ENCODE results near the gene FGD4. TPM values are rescaled to one million over a fixed set of nuclear protein-coding genes. Genes with fewer than 3 reads are reported as not detected.
"Not testable (repeated sequence)": the region's sequence is repeated elsewhere in the genome, so short reads cannot be mapped to it uniquely, and the experiment has no call there.

The FGD4 gene
- total RNA-seq, 1 donor from 2014 or later: 26.1 TPM

DNA sequence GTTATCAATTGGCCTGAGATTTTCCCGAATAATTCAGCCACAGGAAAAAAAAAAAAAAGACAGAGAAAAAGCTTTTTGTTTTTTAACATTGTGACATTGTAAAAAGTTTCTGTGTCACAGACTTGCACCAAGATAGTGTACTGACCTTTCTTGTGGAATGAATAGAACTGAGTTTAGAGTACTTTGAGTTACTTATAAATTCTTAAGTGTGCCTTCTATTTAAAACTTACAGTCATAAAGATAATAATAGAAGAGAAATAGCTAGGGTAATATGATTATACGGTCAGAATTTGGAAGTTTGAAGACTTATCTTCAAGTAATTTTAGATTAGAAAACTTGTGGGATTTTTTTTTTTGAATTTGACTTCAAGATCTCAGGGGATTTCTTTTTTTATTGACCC lies 88.8 kb downstream of the FGD4 start:
- DNase-seq (ENCODE audit: extremely low read depth, low read depth, low spot score): no peak

DNA sequence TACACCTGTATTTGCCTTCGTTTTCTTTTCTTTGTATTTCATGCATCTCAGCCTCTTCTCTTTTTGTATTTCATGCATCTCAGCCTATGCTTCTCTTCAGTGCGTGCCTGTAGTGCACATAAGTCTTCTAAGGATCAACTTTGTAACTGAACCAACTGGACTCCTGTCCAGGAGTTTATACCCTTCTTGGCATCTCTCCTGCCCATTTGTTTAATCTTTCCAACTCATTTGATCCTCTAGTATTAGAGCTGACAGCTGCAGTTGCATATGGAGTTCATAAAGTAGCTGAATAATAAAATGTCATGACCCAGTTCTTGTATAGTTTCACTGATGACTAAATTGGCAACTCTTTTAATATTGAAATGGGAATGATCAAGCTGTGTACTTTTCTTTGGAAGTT lies 89.7 kb downstream of the FGD4 start:
- no peak for DNase-seq (ENCODE audit: extremely low read depth, low read depth, low spot score)

DNA sequence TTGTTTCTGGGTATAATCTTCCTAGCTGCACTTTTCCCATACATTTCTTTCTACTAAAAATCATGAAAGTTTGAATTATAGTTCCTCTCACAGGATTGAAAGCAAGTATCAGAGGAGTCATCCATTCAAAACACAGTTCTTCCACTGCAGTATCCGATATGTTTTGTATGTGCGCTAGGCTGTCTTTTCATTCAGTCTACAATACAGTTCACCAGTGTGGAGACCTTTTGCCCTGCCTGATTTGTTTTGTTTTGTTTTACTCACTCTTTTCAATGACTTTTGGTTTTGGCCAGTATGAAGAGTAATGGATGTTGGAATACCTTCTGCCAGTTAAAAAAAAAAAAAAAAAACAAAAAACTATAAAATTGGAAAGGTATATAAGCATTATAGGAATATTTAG lies 91.4 kb downstream of the FGD4 start:
- no peak for DNase-seq (ENCODE audit: extremely low read depth, low read depth, low spot score)

DNA sequence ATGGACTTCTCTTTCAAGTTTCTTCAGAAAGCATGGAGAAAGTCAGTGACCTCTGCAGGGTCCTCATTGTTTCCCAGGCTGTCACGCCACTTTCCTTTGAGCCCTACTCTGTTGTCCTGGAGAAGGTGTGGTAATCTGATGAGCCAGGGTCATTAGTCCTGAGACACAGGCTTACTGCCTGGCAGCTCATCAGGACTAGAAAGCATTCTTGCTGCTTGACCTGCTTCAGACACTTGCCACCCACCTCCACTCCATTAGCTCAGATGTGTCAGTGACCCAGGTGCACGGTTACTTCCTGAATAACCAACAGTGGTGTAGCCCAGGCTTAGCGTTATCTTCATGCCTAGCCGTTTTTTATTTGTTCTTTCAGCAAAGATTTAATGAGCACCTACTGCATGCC lies 93.9 kb downstream of the FGD4 start:
- no peak for DNase-seq (ENCODE audit: extremely low read depth, low read depth, low spot score)

DNA sequence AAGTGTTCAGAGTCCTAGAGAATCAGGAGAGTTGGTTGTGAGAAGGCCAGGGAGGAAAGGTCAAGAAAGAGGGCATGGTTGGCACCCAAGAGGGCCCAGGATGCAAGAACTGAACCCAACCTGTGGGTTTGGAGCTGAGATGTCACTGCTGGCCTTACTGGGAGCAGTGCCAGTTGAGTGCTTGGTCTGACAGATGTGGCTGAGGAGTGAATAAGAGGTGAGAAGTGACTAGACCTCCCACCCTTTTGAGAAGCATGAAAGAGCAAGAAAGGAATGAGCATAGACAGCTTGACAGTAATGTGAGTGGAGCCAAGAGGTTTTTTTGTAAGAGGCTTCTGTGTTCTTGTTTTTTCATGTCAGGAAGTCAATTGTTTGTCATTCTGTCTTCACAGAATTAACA lies 95.3 kb downstream of the FGD4 start:
- no peak for DNase-seq (ENCODE audit: extremely low read depth, low read depth, low spot score)

DNA sequence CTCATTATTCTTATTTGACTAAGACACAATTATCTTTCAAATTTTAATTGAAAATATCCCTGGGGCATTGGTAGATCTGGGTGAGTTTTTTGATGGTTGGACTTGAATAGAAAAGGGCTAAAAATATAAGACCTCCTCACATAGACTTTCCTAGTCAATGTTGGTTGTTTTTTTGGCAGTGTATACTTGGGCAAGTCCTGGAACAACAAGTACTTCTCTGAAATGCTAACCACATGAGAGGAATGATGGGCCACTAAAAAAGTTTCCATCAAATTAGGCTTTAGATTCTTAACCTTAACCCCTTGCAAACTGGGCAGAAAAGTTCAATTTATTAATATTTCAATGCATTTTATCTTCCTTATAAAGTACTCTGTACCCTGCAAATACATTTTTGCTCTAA lies 97.6 kb downstream of the FGD4 start:
- DNase-seq (ENCODE audit: extremely low read depth, low read depth, low spot score): no peak

DNA sequence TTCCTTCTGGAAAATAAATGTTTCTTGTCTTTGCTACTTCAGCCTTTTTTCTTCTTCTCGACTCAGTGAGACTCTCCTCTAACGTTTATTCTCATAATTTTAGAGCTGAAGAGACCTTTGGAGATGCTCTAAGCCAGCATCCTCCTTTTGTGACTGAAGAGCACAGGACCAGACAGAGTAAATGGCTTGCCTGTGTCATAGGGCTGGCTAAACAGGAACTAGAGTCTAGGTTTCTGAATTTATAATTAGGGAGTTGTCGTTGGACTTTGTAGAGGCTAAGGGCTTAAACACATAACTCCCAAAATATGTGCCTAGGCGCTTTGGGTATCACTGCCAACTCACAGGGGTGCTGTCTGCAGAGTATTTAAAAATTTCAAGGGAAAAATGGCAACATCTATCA lies 98.5 kb downstream of the FGD4 start:
- DNase-seq (ENCODE audit: extremely low read depth, low read depth, low spot score): no peak

DNA sequence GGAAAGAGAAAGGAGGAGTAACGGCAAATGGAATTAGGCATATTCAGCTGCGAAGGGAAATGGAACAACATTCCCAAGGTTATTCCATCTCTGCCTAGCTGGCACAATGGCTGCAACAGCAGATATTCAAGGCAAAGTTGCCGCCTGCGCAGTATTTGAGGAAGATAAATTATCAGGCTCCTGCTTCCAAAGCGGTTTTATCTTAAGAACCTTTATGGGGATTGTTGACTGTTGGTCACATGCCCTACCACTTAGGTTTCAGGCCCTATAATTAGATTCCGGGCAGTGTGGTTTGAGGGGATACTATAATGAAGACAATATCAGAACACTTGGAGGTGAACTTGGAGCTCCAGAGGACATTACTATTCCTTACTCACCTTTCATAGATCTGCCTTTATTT lies 99.7 kb downstream of the FGD4 start:
- DNase-seq (ENCODE audit: extremely low read depth, low read depth, low spot score): no peak

DNA sequence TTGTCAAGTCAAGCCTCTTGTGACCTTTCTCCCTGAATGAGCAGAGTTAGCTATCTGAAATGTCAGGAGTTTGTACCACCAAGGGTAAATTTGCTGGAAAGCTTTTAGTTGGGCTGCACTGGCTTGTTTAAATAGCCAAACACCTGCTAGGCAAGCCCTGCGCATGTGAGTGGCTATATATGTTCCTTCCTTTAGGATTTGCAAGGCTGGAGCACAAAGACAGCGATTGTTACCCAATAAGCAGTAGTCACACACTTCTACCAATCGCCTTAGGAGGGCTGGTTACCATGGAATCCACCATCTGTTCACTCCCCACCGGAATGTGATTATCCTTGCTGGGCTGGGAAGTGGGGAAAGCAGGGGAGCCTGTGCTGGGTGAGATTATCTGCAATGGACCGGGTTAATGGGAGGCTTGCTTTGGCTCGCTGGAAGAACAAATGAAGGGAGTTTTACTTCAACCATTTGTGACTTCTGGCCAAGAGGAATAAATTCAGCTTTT lies 102.5 kb downstream of the FGD4 start:
- no peak for DNase-seq (ENCODE audit: extremely low read depth, low read depth, low spot score)

DNA sequence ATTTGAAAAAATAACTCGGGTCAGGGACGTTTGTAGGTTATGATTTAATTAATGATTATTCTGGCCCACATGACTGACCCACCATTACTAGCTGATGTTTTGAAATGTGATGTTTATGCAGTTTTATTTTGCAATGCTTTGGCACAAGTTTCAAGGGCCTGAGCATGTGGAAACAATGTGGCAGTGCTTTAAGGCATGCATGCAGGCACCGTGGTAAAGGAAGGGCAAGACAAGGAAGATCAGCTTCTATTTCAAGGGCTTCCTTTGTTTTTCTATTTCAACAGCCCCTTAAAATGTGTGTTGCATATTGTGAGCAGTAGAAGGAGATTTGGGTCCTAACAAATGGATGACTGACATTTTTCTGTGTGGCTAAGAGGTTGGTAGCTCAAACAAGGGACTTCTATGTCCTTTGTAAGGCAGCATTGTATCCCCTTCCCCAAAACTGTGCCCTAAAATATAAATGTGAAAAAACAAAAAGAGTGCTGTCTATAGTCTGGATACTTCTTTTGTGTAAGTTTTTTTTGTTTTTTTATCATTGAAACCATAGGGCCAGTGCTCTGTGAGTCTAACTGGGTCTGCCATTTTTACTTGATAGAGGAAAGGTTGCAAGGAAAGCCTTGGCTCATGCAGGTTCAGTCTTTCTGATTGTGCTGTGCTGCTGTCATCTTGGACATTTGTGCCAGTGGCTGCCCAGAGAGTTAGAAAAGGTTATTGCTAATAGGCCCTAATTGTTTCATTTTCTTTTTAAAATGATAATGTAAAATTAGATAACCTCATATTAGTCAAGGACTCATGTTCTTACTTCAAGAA lies 103.5 kb downstream of the FGD4 start:
- DNase-seq (ENCODE audit: extremely low read depth, low read depth, low spot score): no peak

DNA sequence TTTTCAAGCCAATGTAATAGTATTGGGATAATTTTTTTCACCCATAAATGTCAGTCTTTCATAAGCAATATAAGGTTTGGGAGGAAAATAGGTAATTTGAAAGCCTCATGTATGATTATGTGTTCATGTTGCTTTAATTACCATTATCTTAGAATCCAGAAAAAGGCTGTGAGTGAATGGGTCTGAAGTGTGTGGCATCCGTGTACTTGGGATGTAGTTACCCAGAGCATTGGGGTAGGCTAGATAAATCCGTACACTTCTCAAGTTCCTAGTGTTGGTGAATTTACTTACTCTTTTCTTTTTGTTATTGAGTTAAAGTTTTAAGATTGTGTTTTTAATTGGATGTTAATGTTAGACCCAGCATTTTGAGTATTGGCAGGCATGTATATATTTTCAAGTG lies 104.4 kb downstream of the FGD4 start:
- DNase-seq (ENCODE audit: extremely low read depth, low read depth, low spot score): no peak

DNA sequence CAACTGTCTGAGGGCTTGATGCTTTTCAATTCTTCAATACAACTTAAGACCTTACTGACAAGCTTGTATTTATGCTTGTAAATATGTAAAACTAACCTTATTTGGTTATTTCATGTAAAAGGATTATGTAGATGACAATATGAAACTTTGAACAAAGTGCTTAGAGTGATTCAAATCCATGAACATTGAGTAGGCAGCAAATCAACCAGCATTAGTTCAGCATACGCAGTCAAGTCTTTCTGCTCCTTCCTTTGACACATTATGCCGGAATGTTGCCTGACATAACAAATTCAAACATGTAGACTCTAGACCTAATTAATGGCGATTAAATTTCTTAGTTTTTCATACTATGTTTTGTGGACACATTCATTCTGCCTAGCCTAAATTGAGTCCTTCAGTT lies 105.2 kb downstream of the FGD4 start:
- DNase-seq (ENCODE audit: extremely low read depth, low read depth, low spot score): no peak

DNA sequence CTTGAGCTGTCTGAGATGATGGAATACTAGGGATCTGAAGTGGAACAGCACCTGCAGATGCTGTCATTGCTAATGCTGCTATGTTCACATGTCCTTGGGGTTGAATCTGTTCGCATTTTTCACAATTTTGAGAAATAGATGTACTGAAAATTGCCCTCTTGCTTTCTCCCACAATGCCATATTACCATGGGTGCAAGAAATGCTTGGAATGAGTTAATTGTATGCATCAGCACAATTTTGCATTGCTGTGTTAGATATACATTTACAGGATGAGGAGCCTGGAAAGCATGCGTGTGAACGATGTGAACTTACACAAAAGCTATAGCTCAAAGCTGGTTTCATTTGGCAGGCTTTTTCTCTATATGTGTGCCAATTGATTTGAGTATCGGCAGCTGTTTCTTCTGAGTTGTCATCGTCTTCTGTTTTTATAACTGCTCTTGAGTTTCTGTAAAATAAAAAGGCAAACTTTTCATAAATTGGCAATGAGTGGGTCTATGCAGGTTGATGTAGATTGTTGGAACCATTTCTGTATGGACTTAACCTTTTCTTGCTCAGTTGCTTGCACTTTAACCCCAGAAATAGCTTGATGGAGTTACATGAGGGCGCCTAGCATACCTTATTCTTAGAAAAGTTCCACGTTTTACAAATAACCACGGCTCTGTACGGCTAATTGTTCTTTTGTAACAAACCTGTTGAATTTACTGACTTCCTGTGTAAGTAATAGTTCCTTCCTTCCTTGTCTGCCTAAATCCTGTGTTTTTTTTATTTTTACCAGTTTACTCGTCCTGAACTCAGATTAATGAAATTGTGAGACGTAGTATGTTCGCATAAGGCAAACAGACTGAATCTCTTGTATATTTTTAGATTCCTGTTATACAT lies 105.9 kb downstream of the FGD4 start:
- no peak for DNase-seq (ENCODE audit: extremely low read depth, low read depth, low spot score)

DNA sequence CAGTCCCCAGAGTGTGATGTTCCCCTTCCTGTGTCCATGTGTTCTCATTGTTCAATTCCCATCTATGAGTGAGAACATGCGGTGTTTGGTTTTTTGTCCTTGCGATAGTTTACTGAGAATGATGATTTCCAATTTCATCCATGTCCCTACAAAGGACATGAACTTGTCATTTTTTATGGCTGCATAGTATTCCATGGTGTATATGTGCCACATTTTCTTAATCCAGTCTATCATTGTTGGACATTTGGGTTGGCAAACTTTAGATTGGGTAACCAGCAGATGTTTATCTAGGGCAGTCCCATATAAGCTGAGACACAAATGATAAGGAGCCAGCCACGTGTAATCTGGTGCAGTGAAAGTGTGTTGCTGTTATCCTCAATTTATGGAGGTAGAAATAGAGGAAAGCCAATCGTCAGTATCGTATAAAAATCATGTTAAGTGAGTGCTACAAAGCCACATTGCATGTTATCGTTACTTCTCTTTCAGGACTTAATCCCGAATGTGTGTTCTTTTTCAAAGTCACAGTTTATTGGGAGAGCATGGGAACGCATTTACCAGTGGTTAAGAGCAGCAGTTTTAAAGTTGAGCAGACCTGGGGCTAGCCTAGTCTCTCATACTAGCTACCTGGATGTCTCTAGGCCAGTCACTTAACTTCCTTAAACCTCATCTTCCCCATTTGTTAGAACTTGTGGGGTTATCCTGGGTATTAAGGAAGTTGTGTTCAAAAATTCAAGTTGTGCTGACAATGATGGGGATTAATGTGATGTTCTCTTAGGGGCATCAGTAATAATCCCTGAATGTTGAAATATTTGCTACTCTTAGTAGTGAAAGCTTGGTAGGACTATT lies 108.0 kb downstream of the FGD4 start:
- not testable (repeated sequence) for DNase-seq (ENCODE audit: extremely low read depth, low read depth, low spot score)

DNA sequence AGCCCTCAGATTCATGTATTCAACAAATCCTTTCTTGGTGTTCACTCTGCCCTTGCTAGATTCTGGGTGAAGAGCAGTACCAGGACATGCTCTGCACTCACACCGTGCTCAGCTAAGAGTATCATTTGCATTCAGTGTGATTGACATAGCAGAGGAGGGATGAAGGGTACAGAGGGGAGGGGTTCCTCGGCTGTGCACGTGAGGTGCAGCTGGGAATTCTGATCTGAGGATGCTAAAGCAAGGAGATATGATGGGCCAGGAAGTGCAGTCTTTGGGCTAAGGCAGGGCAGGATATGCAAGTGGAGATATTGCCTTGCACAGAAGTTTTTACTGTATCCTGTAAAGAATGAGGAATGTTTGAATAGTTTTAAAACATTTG lies 108.6 kb downstream of the FGD4 start:
- no peak for DNase-seq (ENCODE audit: extremely low read depth, low read depth, low spot score)

DNA sequence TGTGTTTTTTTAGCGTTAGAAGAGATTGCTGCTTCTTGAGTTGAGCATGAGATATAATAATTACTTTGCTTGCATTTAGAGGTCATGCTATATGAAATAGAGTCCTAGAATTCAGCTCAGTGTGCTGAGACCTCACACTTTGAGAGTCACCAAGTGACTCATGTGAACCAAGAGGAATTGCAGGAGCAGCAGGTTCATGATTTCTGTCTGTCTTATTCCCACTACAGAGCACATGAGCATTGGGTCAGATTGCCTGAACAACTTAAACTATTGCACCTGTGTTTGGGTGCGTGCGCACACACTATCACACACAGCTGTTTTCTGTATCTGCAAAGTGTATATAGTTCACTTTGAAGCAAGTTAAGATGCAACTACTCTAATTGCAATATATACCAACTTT lies 109.3 kb downstream of the FGD4 start:
- DNase-seq (ENCODE audit: extremely low read depth, low read depth, low spot score): no peak

DNA sequence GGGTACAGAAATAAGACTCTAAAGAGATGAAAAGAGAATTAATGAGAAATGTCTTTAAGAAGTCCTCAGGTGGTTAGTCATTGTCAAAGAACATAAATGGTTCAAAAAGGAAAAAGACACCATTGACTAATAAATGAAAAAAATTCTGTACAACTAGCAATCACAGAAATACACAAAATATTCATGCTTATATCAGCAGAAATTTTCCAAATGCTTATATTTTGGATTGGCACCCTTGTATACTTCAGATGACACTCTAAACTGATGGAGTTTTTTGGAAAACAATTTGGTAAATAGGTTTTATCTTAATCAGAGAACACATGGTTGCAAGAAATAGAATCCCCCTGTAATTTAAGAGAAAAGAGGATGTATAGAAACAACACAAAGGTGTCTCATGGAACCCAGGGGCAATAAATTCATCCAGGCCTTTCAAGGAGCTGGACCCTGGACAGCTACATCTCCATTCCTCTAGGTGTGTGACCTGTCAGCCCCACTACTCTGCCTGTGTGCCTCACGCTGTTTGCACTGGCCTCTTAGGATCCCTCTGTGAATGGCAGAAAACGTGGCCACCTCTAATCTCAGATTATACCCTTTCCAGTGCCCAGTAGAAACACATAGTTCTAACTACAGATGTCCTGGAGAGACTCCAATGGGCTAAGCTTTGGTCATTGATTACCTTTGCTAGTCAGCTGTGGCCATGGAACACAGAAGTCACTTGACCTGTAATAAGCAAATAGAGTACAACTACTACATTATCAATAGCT lies 110.2 kb downstream of the FGD4 start:
- no peak for DNase-seq (ENCODE audit: extremely low read depth, low read depth, low spot score)

DNA sequence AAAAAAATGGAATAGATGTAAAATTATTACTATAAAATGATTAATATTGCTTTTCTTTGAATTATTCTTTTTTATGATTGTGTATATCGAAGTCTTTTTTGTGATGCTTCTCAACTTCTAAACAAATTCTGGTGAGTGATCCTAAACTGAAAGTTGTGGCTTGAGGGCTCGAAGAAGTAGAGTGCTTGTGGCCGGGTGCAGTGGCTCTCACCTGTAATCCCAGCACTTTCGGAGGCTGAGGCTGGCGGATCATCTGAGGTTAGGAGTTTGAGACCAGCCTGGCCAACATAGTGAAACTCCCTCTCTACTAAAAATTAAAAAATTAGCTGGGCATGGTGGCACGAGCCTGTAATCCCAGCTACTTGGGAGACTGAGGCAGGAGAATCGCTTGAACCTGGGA lies 112.6 kb downstream of the FGD4 start:
- DNase-seq (ENCODE audit: extremely low read depth, low read depth, low spot score): not testable (repeated sequence)

DNA sequence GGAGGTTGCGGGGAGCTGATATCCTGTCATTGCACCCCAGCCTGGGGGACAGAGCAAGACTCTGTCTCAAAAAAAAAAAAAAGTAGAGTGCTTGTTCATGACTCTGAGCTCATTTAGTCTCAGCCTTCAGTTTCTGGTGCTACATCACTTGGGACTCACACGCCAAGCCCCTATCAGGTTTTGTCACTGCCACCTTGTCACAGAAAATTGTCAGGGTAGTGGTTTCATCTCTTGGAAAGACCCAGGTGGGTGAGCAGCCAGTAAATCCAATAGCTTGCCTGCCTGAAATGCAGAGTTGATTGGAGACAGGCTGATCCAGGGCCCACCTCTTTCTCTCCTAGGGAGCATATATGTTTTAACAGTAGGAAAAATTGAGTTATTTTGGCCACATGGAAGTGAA lies 113.0 kb downstream of the FGD4 start:
- no peak for DNase-seq (ENCODE audit: extremely low read depth, low read depth, low spot score)

DNA sequence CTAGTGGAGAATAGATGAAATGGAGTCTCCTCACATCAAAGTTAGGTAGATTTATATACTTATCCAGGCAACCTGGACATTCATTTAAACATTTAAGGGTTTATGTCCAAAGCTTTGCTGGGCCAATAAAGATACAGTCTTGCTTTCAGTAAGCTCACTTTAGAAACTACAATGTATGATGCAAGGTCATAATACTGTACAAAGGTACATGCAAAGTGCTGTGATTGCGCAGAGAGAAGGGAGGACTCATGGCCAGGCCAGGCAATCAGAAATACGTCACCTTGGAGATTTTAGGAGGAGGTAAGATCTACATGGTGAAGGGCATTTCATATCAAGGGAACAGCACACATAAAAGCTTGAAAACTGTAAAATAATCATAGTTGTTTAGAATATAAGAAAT lies 113.6 kb downstream of the FGD4 start:
- no peak for DNase-seq (ENCODE audit: extremely low read depth, low read depth, low spot score)
